HG02623 (cell line): Measurements from ENCODE around the gene CRTAC1.

Source experiments
- ATAC-seq: cut with Tn5 transposase; IDR thresholded peaks from one replicate; pipeline ENCODE4 v1.9.1; 2021; ENCODE audit warnings: moderate library complexity; ENCODE audit not compliant: unreplicated experiment

CRTAC1 gene

DNA sequence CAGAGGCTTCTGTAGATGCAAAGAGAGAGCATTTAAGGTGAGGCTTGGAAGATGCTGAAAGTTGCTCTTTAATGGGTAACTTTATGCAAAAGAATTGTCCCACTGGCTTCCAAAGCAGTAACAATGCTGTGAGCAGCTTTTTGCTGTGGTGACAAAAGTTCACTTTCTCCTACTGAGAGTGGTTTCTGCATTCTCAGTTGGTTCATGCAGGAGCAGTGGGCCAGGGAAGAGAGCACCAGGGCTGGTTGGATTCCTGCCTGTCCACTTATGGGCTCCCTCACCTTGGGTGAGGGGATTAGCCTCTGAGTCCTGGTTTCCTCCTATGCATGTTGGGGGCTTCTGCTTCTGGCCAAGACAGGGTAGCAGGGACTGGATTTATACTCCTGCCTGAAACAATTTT is 211.8 kb downstream of the CRTAC1 start:
- no peak for ATAC-seq

DNA sequence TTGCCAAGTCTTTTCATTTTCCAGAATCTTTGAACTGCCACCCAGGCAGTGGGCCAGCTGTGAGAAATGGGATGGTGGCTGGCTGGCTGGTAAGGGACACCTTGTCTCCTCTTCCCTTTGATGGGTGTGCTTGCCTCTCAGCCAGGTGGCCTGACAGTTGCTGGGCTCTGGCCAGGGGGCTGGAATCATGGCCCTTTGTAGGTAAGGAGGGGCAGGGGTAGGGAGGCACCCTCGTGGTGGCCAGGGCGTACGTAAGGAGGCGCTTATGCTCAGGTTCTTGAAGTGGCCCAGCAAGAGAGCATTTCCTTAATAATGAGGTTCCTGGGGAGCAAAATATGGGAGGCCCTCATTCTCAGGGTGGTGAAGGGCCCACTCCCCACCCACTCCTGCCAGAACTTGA is 213.8 kb downstream of the CRTAC1 start:
- no peak for ATAC-seq
